Lower lobe of right lung (tissue), 2 donors: ENCODE data around the gene SPPL2C. TPM values are rescaled to one million over a fixed set of nuclear protein-coding genes. Genes with fewer than 3 reads are reported as not detected.

Source experiments
- ATAC-seq, 2 donors: fragments of 200-7000 bp; cut with Tn5 transposase; one replicate each; pipeline ENCODE4 v1.9.1; 2020 to 2022; ENCODE audit warnings: mild to moderate bottlenecking in 2 of 2, moderate library complexity in 2 of 2
- DNase-seq: peaks from one replicate; pipeline ENCODE4 v3.0.0-alpha.2; 2020
- H3K27ac ChIP-seq: fragments of 200-600 bp; one replicate; pipeline ENCODE4 v1.8.0; 2022
- H3K27me3 ChIP-seq: fragments of 200-600 bp; one replicate; pipeline ENCODE4 v1.8.0; 2022; ENCODE audit warnings: low read depth
- H3K36me3 ChIP-seq: fragments of 200-600 bp; one replicate; pipeline ENCODE4 v1.8.0; 2022; ENCODE audit warnings: mild to moderate bottlenecking
- H3K4me1 ChIP-seq: fragments of 200-600 bp; one replicate; pipeline ENCODE4 v1.8.0; 2022
- H3K4me3 ChIP-seq: fragments of 200-600 bp; one replicate; pipeline ENCODE4 v1.8.0; 2022; ENCODE audit warnings: mild to moderate bottlenecking
- H3K9me3 ChIP-seq: fragments of 200-600 bp; one replicate; pipeline ENCODE4 v1.8.0; 2022
- CTCF ChIP-seq: fragments of 200-600 bp; IDR thresholded peaks from one replicate; pipeline ENCODE4 v1.8.0; 2022; ENCODE audit warnings: antibody characterized with exemption, mild to moderate bottlenecking
- intact Hi-C: fragments of 100-400 bp; cut with DNase I; formaldehyde crosslinking; loops from one replicate; pipeline ENCODE4 v1.11.0; 2022
- total RNA-seq: library from RNA; stranded (reverse); fragmentation: NEBNext Ultra II Directional; extraction: Animal tissue kit (Norgen Biotek cat#: 25700); gene quantifications from one replicate; pipeline ENCODE4 v1.2.1, GENCODE V29; 2021
- donor health status: DM: no; HTN: yes; CAD: no; lungs with severe emphysema.

Gene SPPL2C
- total RNA-seq, 1 donor from 2014 or later, result not detected

- Histone ChIP-seq H3K4me3 (no peak overlapping the region), H3K9me3 (no peaks in the 10 kb centered on the region), H3K4me1 (no peaks in the 10 kb centered on the region), H3K36me3 (no peaks in the 10 kb centered on the region), H3K27ac (no peak overlapping the region), H3K27me3 (peaks cover 34% of the 10 kb centered on the region)
- DNase-seq (no peak), ATAC-seq (no peak)
- intact Hi-C loops, result no loop called here
- TF ChIP-seq CTCF, result no peak
These were observed 19.4 kb downstream of the SPPL2C start for GRCh38 chr17:45863857-45864654.

GRCh38 chr17:45867171-45867570, 22.5 kb downstream of the SPPL2C start:
- no peaks in the 10 kb centered on the region for H3K9me3 ChIP-seq
- no peaks in the 10 kb centered on the region for H3K36me3 ChIP-seq
- H3K4me1 ChIP-seq, result no peaks in the 10 kb centered on the region
- ATAC-seq (no peak), DNase-seq (no peak)
- intact Hi-C loops, result no loop called here
- no peak for TF ChIP-seq CTCF
- no peak overlapping the region for H3K27ac ChIP-seq
- H3K27me3 ChIP-seq, result peaks cover 33% of the 10 kb centered on the region
- H3K4me3 ChIP-seq, result no peak overlapping the region

GRCh38 chr17:45867702-45868101, 23.0 kb downstream of the SPPL2C start:
- intact Hi-C loops, result no loop called here
- Histone ChIP-seq H3K27ac (no peak overlapping the region), H3K9me3 (no peaks in the 10 kb centered on the region), H3K27me3 (peaks cover 33% of the 10 kb centered on the region), H3K36me3 (no peaks in the 10 kb centered on the region), H3K4me1 (no peaks in the 10 kb centered on the region), H3K4me3 (no peak overlapping the region)
- ATAC-seq (no peak), DNase-seq (no peak)
- no peak for TF ChIP-seq CTCF

- intact Hi-C loops, result no loop called here
- H3K27me3 ChIP-seq, result peaks cover 30% of the 10 kb centered on the region
- no peak overlapping the region for H3K27ac ChIP-seq
- H3K4me3 ChIP-seq, result no peak overlapping the region
- TF ChIP-seq CTCF, result no peak
- H3K9me3 ChIP-seq, result no peaks in the 10 kb centered on the region
- H3K36me3 ChIP-seq, result no peaks in the 10 kb centered on the region
- no peaks in the 10 kb centered on the region for H3K4me1 ChIP-seq
- DNase-seq, result no peak
- ATAC-seq, result no peak
These were observed 23.6 kb downstream of the SPPL2C start for GRCh38 chr17:45868276-45868675.

GRCh38 chr17:45869676-45870341, 25.1 kb downstream of the SPPL2C start:
- no peak overlapping the region for H3K27ac ChIP-seq
- DNase-seq, result no peak
- no peak for ATAC-seq

More at GRCh38 chr17:45869676-45870341, 25.1 kb downstream of the SPPL2C start:
- Histone ChIP-seq H3K4me1 (no peaks in the 10 kb centered on the region), H3K36me3 (no peaks in the 10 kb centered on the region), H3K27me3 (peaks cover 26% of the 10 kb centered on the region), H3K9me3 (no peaks in the 10 kb centered on the region), H3K4me3 (no peak overlapping the region)
- intact Hi-C loops, result no loop called here
- TF ChIP-seq CTCF, result no peak
